IMR-90 (cell line): ENCODE measurements around the gene LGALS4. TPM values are rescaled to one million over a fixed set of nuclear protein-coding genes. Genes with fewer than 3 reads are reported as not detected.
A peak's percentile ranks its signal among the peaks of the same experiment; 100 is the strongest.
"Not testable (repeated sequence)": the region's sequence is repeated elsewhere in the genome, so short reads cannot be mapped to it uniquely, and the experiment has no call there.

Experiments used
- ATAC-seq: fragments of 200-7000 bp; cut with Tn5 transposase; 2 replicates; pipeline ENCODE4 v1.9.1; 2020; ENCODE audit warnings: low read depth, mild to moderate bottlenecking, moderate library complexity
- BruUV-seq: library from RNA; stranded (reverse); fragments of 400-500 nt; replicated peaks from 2 replicates; lab custom pipeline; 2021; lab: Mats Ljungman, UMichigan
- CTCF ChIA-PET: fragments of 300-600 bp; formaldehyde crosslinking; extraction: SDS; loops from one replicate; lab custom pipeline; 2021; ENCODE audit warnings: antibody characterized with exemption; lab: Yijun Ruan, JAX
- POLR2A ChIA-PET: fragments of 300-600 bp; sonication (Branson Sonifier 250); formaldehyde crosslinking; loops from one replicate; lab custom pipeline; 2022; ENCODE audit warnings: antibody characterized with exemption; ENCODE audit not compliant: unreplicated experiment; lab: Charles Lee
- DNase-seq: peaks from one replicate; pipeline ENCODE4 v3.0.0; 2013
- H2AFZ ChIP-seq: replicated peaks from 2 replicates; pipeline ENCODE3; 2013; ENCODE audit warnings: low read length, mild to moderate bottlenecking; ENCODE audit not compliant: poor library complexity
- H2AK5ac ChIP-seq: 2 replicates; pipeline ENCODE4 v1.6.1; 2013; ENCODE audit warnings: low read depth, low read length, inconsistent platforms
- H2AK9ac ChIP-seq: replicated peaks from 2 replicates; pipeline ENCODE3; 2013; ENCODE audit warnings: mild to moderate bottlenecking, low read depth, low read length, moderate library complexity; ENCODE audit not compliant: poor library complexity
- H2BK120ac ChIP-seq: 2 replicates; pipeline ENCODE4 v1.6.1; 2013; ENCODE audit warnings: low read depth, low read length, inconsistent platforms
- H2BK15ac ChIP-seq: 3 replicates; pipeline ENCODE4 v1.6.1; 2013; ENCODE audit warnings: low read depth, low read length, inconsistent platforms
- H2BK20ac ChIP-seq: 2 replicates; pipeline ENCODE4 v1.6.1; 2013; ENCODE audit warnings: low read depth, mild to moderate bottlenecking, inconsistent platforms, low read length, moderate library complexity
- H2BK5ac ChIP-seq: 2 replicates; pipeline ENCODE4 v1.6.1; 2013; ENCODE audit warnings: mild to moderate bottlenecking, low read depth, low read length, inconsistent platforms; ENCODE audit not compliant: poor library complexity, severe bottlenecking
- H3K14ac ChIP-seq: replicated peaks from 2 replicates; pipeline ENCODE4 v1.6.1; 2013; ENCODE audit warnings: low read depth, low read length, inconsistent platforms
- H3K18ac ChIP-seq: 2 replicates; pipeline ENCODE4 v1.6.1; 2013; ENCODE audit warnings: low read depth, low read length, control low read depth
- H3K23ac ChIP-seq: 2 replicates; pipeline ENCODE4 v1.6.1; 2013; ENCODE audit warnings: low read depth, low read length, inconsistent platforms
- H3K27ac ChIP-seq: 2 replicates; pipeline ENCODE4 v1.5.1; 2013; ENCODE audit warnings: mild to moderate bottlenecking, control low read depth, low read length; ENCODE audit not compliant: insufficient read depth
- H3K27me3 ChIP-seq: 2 replicates; pipeline ENCODE4 v1.6.1; 2013; ENCODE audit warnings: low read length; ENCODE audit not compliant: control insufficient read depth, insufficient read depth
- H3K36me3 ChIP-seq: 2 replicates; pipeline ENCODE4 v1.6.1; 2013; ENCODE audit warnings: low read length, mixed read lengths; ENCODE audit not compliant: control insufficient read depth, insufficient read depth
- H3K4ac ChIP-seq: 2 replicates; pipeline ENCODE4 v1.6.1; 2013; ENCODE audit warnings: low read depth, low read length, inconsistent platforms
- H3K4me1 ChIP-seq: 2 replicates; pipeline ENCODE4 v1.6.1; 2013; ENCODE audit warnings: low read length, mixed read lengths; ENCODE audit not compliant: control insufficient read depth, insufficient read depth
- H3K4me2 ChIP-seq: 2 replicates; pipeline ENCODE4 v1.6.1; 2013; ENCODE audit warnings: low read depth, mild to moderate bottlenecking, control low read depth, low read length, moderate library complexity
- H3K4me3 ChIP-seq: 2 replicates; pipeline ENCODE4 v1.5.1; 2013; ENCODE audit warnings: low read depth, mild to moderate bottlenecking, control low read depth, low read length, moderate library complexity; ENCODE audit not compliant: insufficient read depth
- H3K56ac ChIP-seq: 2 replicates; pipeline ENCODE4 v1.6.1; 2013; ENCODE audit warnings: low read length, inconsistent platforms; ENCODE audit not compliant: insufficient read depth; ENCODE audit errors: extremely low read depth
- H3K79me1 ChIP-seq, 2 experiments: 2 replicates each; pipeline ENCODE4 v1.6.1; 2013; ENCODE audit warnings: low read length in 2 of 2, inconsistent platforms in 1 of 2, low read depth in 1 of 2
- H3K9ac ChIP-seq: 2 replicates; pipeline ENCODE4 v1.6.1; 2013; ENCODE audit warnings: low read depth, low read length, control low read depth
- H3K9me1 ChIP-seq: 2 replicates; pipeline ENCODE4 v1.6.1; 2013; ENCODE audit warnings: low read length, inconsistent platforms; ENCODE audit not compliant: insufficient read depth
- H3K9me3 ChIP-seq: 2 replicates; pipeline ENCODE4 v1.6.1; 2013; ENCODE audit warnings: low read length; ENCODE audit not compliant: control insufficient read depth, insufficient read depth
- H4K20me1 ChIP-seq: 2 replicates; pipeline ENCODE4 v1.6.1; 2013; ENCODE audit warnings: low read length, inconsistent platforms; ENCODE audit not compliant: insufficient read depth
- H4K5ac ChIP-seq: 2 replicates; pipeline ENCODE4 v1.6.1; 2013; ENCODE audit warnings: mild to moderate bottlenecking, low read depth, low read length, control low read depth
- H4K8ac ChIP-seq, 2 experiments: 2 replicates each; pipeline ENCODE4 v1.6.1; 2013; ENCODE audit warnings: low read depth in 2 of 2, low read length in 2 of 2, control low read depth in 1 of 2, inconsistent platforms in 1 of 2
- H4K91ac ChIP-seq: 2 replicates; pipeline ENCODE4 v1.6.1; 2013; ENCODE audit warnings: low read depth, low read length, inconsistent platforms; ENCODE audit not compliant: insufficient read depth
- WGBS, 2 experiments: methylation state at CpG; one replicate each; pipeline versions ENCODE4 v1.1.5 to v1.1.7; 2013; ENCODE audit warnings: missing lambda C conversion rate in 2 of 2; ENCODE audit not compliant: insufficient read length in 1 of 2; ENCODE audit errors: extremely low coverage in 2 of 2; 5-methylcytosine and 5-hydroxymethylcytosine counted together
- dilution Hi-C: fragments of 300-500 bp; cut with HindIII; formaldehyde crosslinking; loops from one replicate; pipeline ENCODE4 v1.14.3; 2018; ENCODE audit warnings: low sequenced_read_pairs; ENCODE audit not compliant: unreplicated experiment
- in situ Hi-C: fragments of 300-500 bp; cut with MboI; formaldehyde crosslinking; loops from 3 replicates; pipeline ENCODE4 v1.14.3; 2019; ENCODE audit warnings: low sequenced_read_pairs, inconsistent platforms, mixed read lengths
- intact Hi-C: fragments of 100-400 bp; cut with micrococcal nuclease; formaldehyde crosslinking; loops from 2 replicates; pipeline ENCODE4 v1.10.0; 2022
- polyA plus RNA-seq, 3 experiments: library from polyadenylated mRNA; depleted of rRNA; stranded (reverse); fragments of >200 nt; gene quantifications; 2 replicates each; pipeline ENCODE4 v1.2.3, GENCODE V29; 2012; ENCODE audit warnings: low replicate concordance in 1 of 3
- total RNA-seq: library from RNA; depleted of rRNA; stranded (reverse); fragments of >200 nt; gene quantifications from 2 replicates; pipeline ENCODE4 v1.2.3, GENCODE V29; 2012

Gene LGALS4
- total and polyA plus RNA-seq, 2 of the 4 experiments (the other 2 are of a cell fraction), result 0.29 TPM; not detected in 1

GRCh38 chr19:38807374-38808098 lies 5.2 kb downstream of the LGALS4 start:
- H2BK20ac ChIP-seq, intact Hi-C loops, H2AK5ac ChIP-seq, H3K9me3 ChIP-seq, H3K9me1 ChIP-seq, H2AFZ ChIP-seq, H2BK120ac ChIP-seq, ATAC-seq, H3K56ac ChIP-seq, H4K20me1 ChIP-seq, H4K5ac ChIP-seq, H3K4me2 ChIP-seq, H3K4ac ChIP-seq, H4K8ac ChIP-seq, H3K23ac ChIP-seq, H2BK15ac ChIP-seq, H3K4me3 ChIP-seq, H3K27me3 ChIP-seq, H3K14ac ChIP-seq, dilution Hi-C loops, H3K9ac ChIP-seq, in situ Hi-C loops, H4K91ac ChIP-seq, H3K18ac ChIP-seq, POLR2A ChIA-PET, H3K27ac ChIP-seq, H3K36me3 ChIP-seq, H2BK5ac ChIP-seq, H2AK9ac ChIP-seq, BruUV-seq, H3K79me1 ChIP-seq, H3K4me1 ChIP-seq: not testable (repeated sequence)
- 83% methylated on average over 1 of the region's 18 CpGs; no CpG with 5 or more reads in 1 of the 2 experiments for WGBS, 2 experiments
- CTCF ChIA-PET, result interaction anchor here (0.7 kb wide), 1 partner anchor 160 kb away, joined by 4 read pairs; the partner anchor contains the start of gene ACTN4
- DNase-seq, result peak; percentile 46
